OCI-LY3 (cell line): ENCODE measurements around the gene EIF3C.
"Not testable (repeated sequence)": the region's sequence is repeated elsewhere in the genome, so short reads cannot be mapped to it uniquely, and the experiment has no call there.

ENCODE experiments used
- CTCF ChIP-seq: fragments of 200-600, 300-600 bp; sonication (generic); IDR thresholded peaks from 2 replicates; pipeline ENCODE4 v1.5.1; 2014; ENCODE audit warnings: antibody characterized with exemption, low read length, low read depth
- EZH2phosphoT487 ChIP-seq: fragments of 200-600 bp; shearing (Covaris generic); IDR thresholded peaks from 2 replicates; pipeline ENCODE4 v1.6.1; 2018; ENCODE audit warnings: antibody characterized with exemption, mixed run types, low read depth

GRCh38 chr16:28667480-28667879 is 43.8 kb upstream of the EIF3C start:
- not testable (repeated sequence) for TF ChIP-seq CTCF, EZH2phosphoT487
